Transverse colon (tissue), 4 donors: ENCODE results near the gene WDR7. TPM values are rescaled to one million over a fixed set of nuclear protein-coding genes. Genes with fewer than 3 reads are reported as not detected.

Experiments
- DNase-seq: peaks from one replicate; pipeline ENCODE4 v3.0.0-alpha.2; 2019
- H3K27ac ChIP-seq, 4 donors: fragments of 200-600 bp; sonication (generic); 2 replicates each; pipeline ENCODE4 v1.5.1; 2016 to 2018; ENCODE audit warnings: inconsistent platforms in 4 of 4
- H3K27me3 ChIP-seq: fragments of 200-600 bp; sonication (generic); 2 replicates; pipeline ENCODE4 v1.5.1; 2017; ENCODE audit warnings: inconsistent platforms
- H3K36me3 ChIP-seq, 4 donors: fragments of 200-600 bp; sonication (generic); 2 replicates each; pipeline ENCODE4 v1.5.1; 2017 to 2019; ENCODE audit warnings: inconsistent platforms in 4 of 4
- H3K4me1 ChIP-seq, 4 donors: fragments of 200-600 bp; sonication (generic); 2 replicates each; pipeline ENCODE4 v1.5.1; 2017 to 2020; ENCODE audit warnings: inconsistent platforms in 4 of 4
- H3K4me3 ChIP-seq, 4 donors: fragments of 200-600 bp; sonication (generic); 1 replicate in 1 of 4; 2 replicates in 3 of 4; pipeline versions ENCODE4 v1.5.1 to v1.6.1; 2017 to 2019; ENCODE audit warnings: inconsistent platforms in 4 of 4
- H3K9me3 ChIP-seq, 2 donors: fragments of 200-600 bp; sonication (generic); 2 replicates each; pipeline ENCODE4 v1.5.1; 2017 to 2019; ENCODE audit warnings: inconsistent platforms in 2 of 2
- CTCF ChIP-seq, 5 experiments: fragments of 200-600 bp in 3 of 5; fragments of 450-650 bp in 2 of 5; sonication (generic) in 3 of 5; IDR thresholded peaks; 1 replicate in 2 of 5; 2 replicates in 3 of 5; pipeline ENCODE4 v1.5.1; 2016 to 2017; ENCODE audit warnings: antibody characterized with exemption in 5 of 5, inconsistent platforms in 3 of 5, mild to moderate bottlenecking in 2 of 5, moderate library complexity in 1 of 5
- EP300 ChIP-seq: sonication (generic); formaldehyde crosslinking; IDR thresholded peaks from one replicate; pipeline ENCODE4 v1.6.1; 2017; ENCODE audit warnings: antibody characterized with exemption, low read depth
- POLR2A ChIP-seq: fragments of 450-650 bp; IDR thresholded peaks from one replicate; pipeline ENCODE4 v1.6.1; 2016; ENCODE audit warnings: antibody characterized with exemption, mild to moderate bottlenecking, moderate library complexity
- POLR2AphosphoS5 ChIP-seq, 3 donors: sonication (generic); formaldehyde crosslinking; IDR thresholded peaks; one replicate each; pipeline ENCODE4 v1.6.1; 2016; ENCODE audit warnings: antibody characterized with exemption in 3 of 3
- WGBS, 2 donors: methylation state at CpG; one replicate each; pipeline ENCODE4 v1.1.5; 2018; ENCODE audit warnings: low coverage in 1 of 2; 5-methylcytosine and 5-hydroxymethylcytosine counted together
- in situ Hi-C, 4 donors: fragments of 200-750 bp; cut with MboI; loops; one replicate each; pipeline versions ENCODE4 v1.15.0 to v1.15.1; 2017; ENCODE audit warnings: low sequenced_read_pairs in 3 of 4, low pct_ligation_motif_present in 1 of 4, low pct_unique_long_range_greater_than_20kb in 1 of 4
- intact Hi-C: fragments of 100-400 bp; cut with DNase I; formaldehyde crosslinking; loops from one replicate; pipeline ENCODE4 v1.15.1; 2023; ENCODE audit warnings: low total_unique reads
- total RNA-seq, 4 donors: library from RNA; depleted of rRNA; stranded (reverse); fragments of >200 nt; gene quantifications; one replicate each; pipeline ENCODE4 v1.1.0, GENCODE V29; 2016

WDR7 gene
- total RNA-seq, 4 donors from 2014 or later: 14.9 to 37.5 (median 27.9) TPM

GRCh38 chr18:56900195-56901094, 249.3 kb downstream of the WDR7 start:
- H3K36me3 ChIP-seq: no peaks in the 10 kb centered on the region
- H3K27me3 ChIP-seq: no peaks in the 10 kb centered on the region
- TF ChIP-seq EP300 (no peak), POLR2A (no peak)
- H3K27ac ChIP-seq: no peak overlapping the region
- intact Hi-C loops: no loop called here
- no peak overlapping the region for H3K4me3 ChIP-seq
- peaks cover 0 to 16% (median 3%) of the 10 kb centered on the region in 4 donors for H3K4me1 ChIP-seq
- no peak for DNase-seq
- in situ Hi-C loops: no loop called here
- no peaks in the 10 kb centered on the region for H3K9me3 ChIP-seq
- WGBS, 2 donors: 89 to 94% methylated on average over 4 to 7 of the region's 7 CpGs

GRCh38 chr18:56901919-56902318, 250.8 kb downstream of the WDR7 start:
- WGBS, 2 donors: 92 to 98% methylated on average over 2 of the region's 2 CpGs
- Histone ChIP-seq H3K4me1 (peaks cover 0 to 16% (median 3%) of the 10 kb centered on the region in 4 donors), H3K4me3 (no peak overlapping the region), H3K27me3 (no peaks in the 10 kb centered on the region), H3K36me3 (no peaks in the 10 kb centered on the region), H3K9me3 (no peaks in the 10 kb centered on the region), H3K27ac (no peak overlapping the region)
- intact Hi-C loops (no loop called here), in situ Hi-C loops (no loop called here)
- no peak for TF ChIP-seq POLR2AphosphoS5 (IDR thresholded peaks at IDR 0.05)
- TF ChIP-seq POLR2A: no peak
- TF ChIP-seq EP300: no peak
- TF ChIP-seq CTCF (IDR thresholded peaks at IDR 0.05): no peak
- no peak for DNase-seq

- DNase-seq: no peak
- in situ Hi-C loops: no loop called here
- H3K4me3 ChIP-seq: no peak overlapping the region
- H3K36me3 ChIP-seq: no peaks in the 10 kb centered on the region
- no peaks in the 10 kb centered on the region for H3K9me3 ChIP-seq
- peak overlapping the region in 2 of 4 donors; percentile 39 to 44 for H3K27ac ChIP-seq
- no peaks in the 10 kb centered on the region for H3K27me3 ChIP-seq
- TF ChIP-seq CTCF (IDR thresholded peaks at IDR 0.05): no peak
- TF ChIP-seq POLR2A: no peak
- no peak for TF ChIP-seq EP300
- TF ChIP-seq POLR2AphosphoS5 (IDR thresholded peaks at IDR 0.05): no peak
- 51 to 58% methylated on average over 3 of the region's 3 CpGs for WGBS, 2 donors
- intact Hi-C loops: no loop called here
- peaks cover 0 to 16% (median 3%) of the 10 kb centered on the region in 4 donors for H3K4me1 ChIP-seq
These were observed 251.5 kb downstream of the WDR7 start for GRCh38 chr18:56902653-56903052.

- H3K4me3 ChIP-seq: no peak overlapping the region
- DNase-seq: no peak
- H3K4me1 ChIP-seq: peaks cover 0 to 16% (median 3%) of the 10 kb centered on the region in 4 donors
- intact Hi-C loops: no loop called here
- H3K27me3 ChIP-seq: no peaks in the 10 kb centered on the region
- H3K36me3 ChIP-seq: no peaks in the 10 kb centered on the region
- 82 to 83% methylated on average over 2 of the region's 2 CpGs for WGBS, 2 donors
- TF ChIP-seq CTCF (IDR thresholded peaks at IDR 0.05) (no peak), EP300 (no peak), POLR2A (no peak), POLR2AphosphoS5 (IDR thresholded peaks at IDR 0.05) (no peak)
- H3K9me3 ChIP-seq: no peaks in the 10 kb centered on the region
- in situ Hi-C loops: no loop called here
- no peak overlapping the region for H3K27ac ChIP-seq
These were observed 252.5 kb downstream of the WDR7 start for GRCh38 chr18:56903686-56904085.
